GM10266 (cell line): Measurements from ENCODE around the gene GNG12.

Source experiments
- DNase-seq: peaks from one replicate; pipeline ENCODE4 v3.0.0; 2012; ENCODE audit errors: extremely low spot score
- TF ChIP-seq, protein P1 (sequence below): IDR thresholded peaks from 2 replicates; pipeline ENCODE4 v1.5.1; 2012; ENCODE audit warnings: mild to moderate bottlenecking, low read depth; ENCODE audit not compliant: control insufficient read depth, insufficient read depth; ENCODE audit errors: missing control alignments

The GNG12 gene

DNA sequence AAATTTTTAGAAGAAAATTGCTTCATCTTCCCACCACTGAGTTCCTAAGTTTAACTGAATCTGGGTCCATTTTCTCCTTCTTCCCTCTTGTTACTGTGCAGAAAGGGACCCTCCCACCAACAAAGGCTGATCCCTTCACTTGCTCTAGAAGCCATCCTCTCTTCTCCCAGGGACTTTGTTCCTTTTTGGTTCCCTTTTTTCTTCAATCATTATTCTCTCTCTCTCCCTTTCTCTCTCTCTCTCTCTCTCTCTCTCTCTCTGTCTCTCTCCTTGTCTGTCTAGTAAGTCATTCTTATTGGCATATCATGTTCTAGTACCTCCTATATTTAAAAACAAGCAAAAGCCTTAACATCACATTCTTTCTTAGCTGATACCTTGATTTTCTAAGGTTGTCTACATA is 180.0 kb downstream of the GNG12 start:
- DNase-seq: no peak
- TF ChIP-seq, protein P1, sequence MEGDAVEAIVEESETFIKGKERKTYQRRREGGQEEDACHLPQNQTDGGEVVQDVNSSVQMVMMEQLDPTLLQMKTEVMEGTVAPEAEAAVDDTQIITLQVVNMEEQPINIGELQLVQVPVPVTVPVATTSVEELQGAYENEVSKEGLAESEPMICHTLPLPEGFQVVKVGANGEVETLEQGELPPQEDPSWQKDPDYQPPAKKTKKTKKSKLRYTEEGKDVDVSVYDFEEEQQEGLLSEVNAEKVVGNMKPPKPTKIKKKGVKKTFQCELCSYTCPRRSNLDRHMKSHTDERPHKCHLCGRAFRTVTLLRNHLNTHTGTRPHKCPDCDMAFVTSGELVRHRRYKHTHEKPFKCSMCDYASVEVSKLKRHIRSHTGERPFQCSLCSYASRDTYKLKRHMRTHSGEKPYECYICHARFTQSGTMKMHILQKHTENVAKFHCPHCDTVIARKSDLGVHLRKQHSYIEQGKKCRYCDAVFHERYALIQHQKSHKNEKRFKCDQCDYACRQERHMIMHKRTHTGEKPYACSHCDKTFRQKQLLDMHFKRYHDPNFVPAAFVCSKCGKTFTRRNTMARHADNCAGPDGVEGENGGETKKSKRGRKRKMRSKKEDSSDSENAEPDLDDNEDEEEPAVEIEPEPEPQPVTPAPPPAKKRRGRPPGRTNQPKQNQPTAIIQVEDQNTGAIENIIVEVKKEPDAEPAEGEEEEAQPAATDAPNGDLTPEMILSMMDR: no peak

DNA sequence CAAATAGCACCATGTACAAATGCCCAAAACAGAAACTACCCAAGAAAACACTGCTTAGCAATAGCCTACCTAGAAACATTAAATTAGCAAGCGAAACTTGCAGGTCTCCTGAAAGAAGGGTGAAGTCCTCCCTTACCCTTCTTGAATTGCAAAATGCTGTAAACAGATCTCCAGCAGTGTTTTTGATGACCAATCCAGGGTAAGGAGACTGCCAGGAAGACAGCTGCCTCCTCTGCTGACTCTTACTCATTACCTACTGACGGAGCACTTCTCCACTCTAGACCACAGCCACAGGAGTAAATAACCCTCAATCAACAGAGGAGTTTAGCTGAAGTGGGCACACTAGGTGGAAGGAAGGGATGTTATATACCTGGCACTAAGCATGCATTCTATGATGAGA is 180.5 kb downstream of the GNG12 start:
- no peak for DNase-seq
- TF ChIP-seq, protein P1: no peak
